Keratinocyte (primary cell): Measurements from ENCODE around the gene RBM42. TPM values are rescaled to one million over a fixed set of nuclear protein-coding genes. Genes with fewer than 3 reads are reported as not detected.

ENCODE experiments used
- DNase-seq: peaks from one replicate; pipeline ENCODE4 v3.0.0-alpha.2; 2011; ENCODE audit warnings: low read depth, missing footprints, low spot score
- FAIRE-seq: peaks from 2 replicates; lab custom pipeline; 2011; peaks lifted over from hg19 to GRCh38; lab: Jason Lieb, UNC
- H2AFZ ChIP-seq: 2 replicates; pipeline ENCODE4 v1.6.0; 2012; ENCODE audit warnings: low read length, control low read depth, inconsistent platforms; ENCODE audit not compliant: control insufficient read depth
- H3K27ac ChIP-seq: 2 replicates; pipeline ENCODE4 v1.5.1; 2011; ENCODE audit warnings: low read length; ENCODE audit not compliant: control insufficient read depth, insufficient read depth
- H3K27me3 ChIP-seq: 3 replicates; pipeline ENCODE4 v1.6.0; 2011; ENCODE audit warnings: low read length; ENCODE audit not compliant: control insufficient read depth, insufficient read depth; ENCODE audit errors: extremely low read depth
- H3K36me3 ChIP-seq, 2 experiments: 2 replicates in 1 of 2; 3 replicates in 1 of 2; pipeline ENCODE4 v1.5.1; 2011; ENCODE audit warnings: low read length in 2 of 2, mild to moderate bottlenecking in 1 of 2; ENCODE audit not compliant: control insufficient read depth in 2 of 2, insufficient read depth in 2 of 2; ENCODE audit errors: extremely low read depth in 1 of 2
- H3K4me1 ChIP-seq: 3 replicates; pipeline ENCODE4 v1.5.1; 2011; ENCODE audit warnings: low read length; ENCODE audit not compliant: control insufficient read depth, insufficient read depth; ENCODE audit errors: extremely low read depth
- H3K4me2 ChIP-seq: 3 replicates; pipeline ENCODE4 v1.6.0; 2011; ENCODE audit warnings: low read depth, low read length; ENCODE audit not compliant: control insufficient read depth, insufficient read depth; ENCODE audit errors: extremely low read depth
- H3K4me3 ChIP-seq, 3 experiments: fragments of 200-600 bp in 1 of 3; sonication (generic) in 1 of 3; 2 replicates in 2 of 3; 3 replicates in 1 of 3; pipeline ENCODE4 v1.5.1; 2011 to 2016; ENCODE audit warnings: low read length in 3 of 3, mild to moderate bottlenecking in 3 of 3, control low read depth in 2 of 3, inconsistent platforms in 1 of 3, low read depth in 1 of 3, mixed read lengths in 1 of 3, mixed run types in 1 of 3, moderate library complexity in 1 of 3; ENCODE audit not compliant: control insufficient read depth in 2 of 3, insufficient read depth in 2 of 3; ENCODE audit errors: extremely low read depth in 1 of 3
- H3K79me2 ChIP-seq: 2 replicates; pipeline ENCODE4 v1.6.0; 2012; ENCODE audit warnings: low read length; ENCODE audit not compliant: control insufficient read depth, insufficient read depth
- H3K9ac ChIP-seq: 3 replicates; pipeline ENCODE4 v1.6.0; 2011; ENCODE audit warnings: low read length; ENCODE audit not compliant: control insufficient read depth, insufficient read depth; ENCODE audit errors: extremely low read depth
- H3K9me1 ChIP-seq: 3 replicates; pipeline ENCODE4 v1.6.0; 2011; ENCODE audit warnings: low read length; ENCODE audit not compliant: control insufficient read depth, insufficient read depth; ENCODE audit errors: extremely low read depth
- H3K9me3 ChIP-seq: 2 replicates; pipeline ENCODE4 v1.5.1; 2012; ENCODE audit warnings: low read depth, low read length; ENCODE audit not compliant: control insufficient read depth
- H4K20me1 ChIP-seq: 3 replicates; pipeline ENCODE4 v1.6.0; 2011; ENCODE audit warnings: low read length; ENCODE audit not compliant: control insufficient read depth, insufficient read depth; ENCODE audit errors: extremely low read depth
- CTCF ChIP-seq, 3 experiments: IDR thresholded peaks in 1 of 3; conservative IDR thresholded peaks in 1 of 3; optimal IDR thresholded peaks in 1 of 3; 2 replicates in 2 of 3; 3 replicates in 1 of 3; pipeline versions ENCODE3 to v1.5.1; 2011; ENCODE audit warnings: low read length in 3 of 3, mild to moderate bottlenecking in 3 of 3, moderate library complexity in 2 of 3, control low read depth in 1 of 3, inconsistent platforms in 1 of 3; ENCODE audit not compliant: insufficient read depth in 2 of 3; ENCODE audit errors: extremely low read depth in 1 of 3
- EZH2 ChIP-seq: IDR thresholded peaks from one replicate; pipeline ENCODE4 v1.6.1; 2012; ENCODE audit warnings: inconsistent platforms, mild to moderate bottlenecking, low read length, moderate library complexity
- dilution Hi-C: fragments of 300-500 bp; cut with MboI; formaldehyde crosslinking; loops from one replicate; pipeline ENCODE4 v1.7.0; 2020; ENCODE audit warnings: low sequenced_read_pairs; ENCODE audit not compliant: extremely low pct_ligation_motif_present
- polyA minus RNA-seq, 3 experiments: library from RNA; depleted of rRNA, polyadenylated mRNA; stranded (reverse); fragments of >200 nt; gene quantifications; 1 replicate in 1 of 3; 2 replicates in 1 of 3; 3 replicates in 1 of 3; pipeline ENCODE4 v1.2.3, GENCODE V29; 2011
- polyA plus RNA-seq, 5 experiments: library from polyadenylated mRNA; depleted of rRNA in 3 of 5; stranded (reverse) in 3 of 5; stranded (forward) in 1 of 5; unstranded in 1 of 5; fragments of >200 nt; gene quantifications; 1 replicate in 1 of 5; 2 replicates in 3 of 5; 3 replicates in 1 of 5; pipeline versions ENCODE4 v1.2.1 to v1.2.3, GENCODE V29; 2011 to 2012; ENCODE audit warnings: missing spikeins in 2 of 5, low read depth in 1 of 5, low replicate concordance in 1 of 5

Gene RBM42
- polyA plus RNA-seq (29.8 to 40.8 TPM (median 30.4 TPM) in 3 replicates), polyA minus RNA-seq (12.3 to 24.7 TPM (median 17.7 TPM) in 3 replicates)
- polyA plus RNA-seq (2011; ENCODE audit: low read depth) = 65.2 TPM
- polyA plus RNA-seq (2011; cell fraction: cytosol; rRNA removed) = 12.6 and 31.4 TPM in 2 replicates
- 31.2 and 33.9 TPM in 2 replicates for polyA plus RNA-seq (2011; cell fraction: nucleus; rRNA removed)
- polyA plus RNA-seq (2012; ENCODE audit: low replicate concordance) = 42.3 and 64.9 TPM in 2 replicates
- 45.8 TPM for polyA minus RNA-seq (2011; cell fraction: cytosol; rRNA and poly(A)+ RNA removed)
- 16.0 and 17.0 TPM in 2 replicates for polyA minus RNA-seq (2011; cell fraction: nucleus; rRNA and poly(A)+ RNA removed)

- Histone ChIP-seq H3K4me2 (peak within 1 kb of the TSS; percentile 100), H3K9ac (peak within 1 kb of the TSS; percentile 96), H3K79me2 (peaks cover 18% of the 10 kb centered on the region), H3K4me3 (peak within 1 kb of the TSS; percentile 80 to 98 (median 92)), H3K27me3 (no peaks in the 10 kb centered on the region), H3K36me3 (peaks cover 22 to 23% of the 10 kb centered on the region in 2 experiments), H4K20me1 (no peaks in the 10 kb centered on the region), H3K9me3 (no peaks in the 10 kb centered on the region), H3K4me1 (peaks cover 10% of the 10 kb centered on the region), H3K27ac (peak within 1 kb of the TSS; percentile 86), H2AFZ (peak within 1 kb of the TSS; percentile 82), H3K9me1 (no peaks in the 10 kb centered on the region)
- dilution Hi-C loops = no loop called here
- peak; percentile 99 for FAIRE-seq
- TF ChIP-seq CTCF (optimal IDR thresholded peaks at IDR 0.05 in 1 of 3, IDR thresholded peaks at IDR 0.05 in 1 of 3, conservative IDR thresholded peaks at IDR 0.05 in 1 of 3; ENCODE audit: extremely low read depth in 1 of 3, insufficient read depth in 2 of 3, low read length in 3 of 3) = no peak
- TF ChIP-seq EZH2 = no peak
- peak; percentile 95 for DNase-seq
These were observed at the start of gene RBM42 for GRCh38 chr19:35628565-35629331. TSS of gene RBM42 (plus strand) at chr19:35629036. CDS start at chr19:35629154, 118 bp downstream.

GRCh38 chr19:35582760-35583159 lies 46.1 kb upstream of the RBM42 start:
- no peaks in the 10 kb centered on the region for H3K27me3 ChIP-seq

More at GRCh38 chr19:35582760-35583159, 46.1 kb upstream of the RBM42 start:
- Histone ChIP-seq H3K9me3 (no peaks in the 10 kb centered on the region), H3K79me2 (no peaks in the 10 kb centered on the region), H2AFZ (no peak overlapping the region), H3K9ac (no peak overlapping the region), H3K4me1 (no peaks in the 10 kb centered on the region), H3K9me1 (no peaks in the 10 kb centered on the region), H3K36me3 (no peaks in the 10 kb centered on the region), H3K4me3 (no peak overlapping the region), H3K27ac (no peak overlapping the region), H3K4me2 (no peak overlapping the region), H4K20me1 (no peaks in the 10 kb centered on the region)
- DNase-seq (no peak), FAIRE-seq (no peak)
- TF ChIP-seq EZH2 = no peak
- TF ChIP-seq CTCF (optimal IDR thresholded peaks at IDR 0.05 in 1 of 3, IDR thresholded peaks at IDR 0.05 in 1 of 3, conservative IDR thresholded peaks at IDR 0.05 in 1 of 3; ENCODE audit: extremely low read depth in 1 of 3, insufficient read depth in 2 of 3, low read length in 3 of 3) = no peak
- dilution Hi-C loops = no loop called here
